AG04449 (cell line): ENCODE measurements around the gene CRYBA2.
A peak's percentile ranks its signal among the peaks of the same experiment; 100 is the strongest.

Experiments used
- CTCF ChIA-PET: fragments of 350-600 bp; formaldehyde crosslinking; extraction: SDS; loops from one replicate; lab custom pipeline; 2021; ENCODE audit warnings: antibody characterized with exemption; lab: Yijun Ruan, JAX
- POLR2A ChIA-PET: fragments of 400-600, 350-600 bp; formaldehyde crosslinking; extraction: SDS; loops from one replicate; lab custom pipeline; 2020; ENCODE audit warnings: antibody characterized with exemption, inconsistent platforms; lab: Yijun Ruan, JAX
- DNase-seq: peaks from one replicate; pipeline ENCODE4 v3.0.0-alpha.2; 2010; ENCODE audit warnings: low read depth, low spot score
- H3K4me3 ChIP-seq: 2 replicates; pipeline ENCODE4 v1.5.1; 2011; ENCODE audit warnings: low read depth, mild to moderate bottlenecking, control low read depth, low read length
- CTCF ChIP-seq: IDR thresholded peaks from one replicate; pipeline ENCODE4 v1.5.1; 2011; ENCODE audit warnings: mild to moderate bottlenecking, moderate library complexity, low read length, control low read depth, inconsistent platforms; ENCODE audit not compliant: insufficient read depth; ENCODE audit errors: missing control alignments

The CRYBA2 gene

GRCh38 chr2:218959761-218960308, 33.4 kb downstream of the CRYBA2 start:
- DNase-seq: no peak
- TF ChIP-seq CTCF: no peak
- H3K4me3 ChIP-seq: peak overlapping the region; percentile 44
- ChIA-PET POLR2A (no interaction called here), CTCF (interaction anchor here (0.6 to 2.3 kb wide), 4 partner anchors 20 to 61 kb away, joined by 3 to 9 read pairs (median 4); no protein-coding TSS in a partner anchor)

- POLR2A ChIA-PET: no interaction called here
- TF ChIP-seq CTCF: no peak
- CTCF ChIA-PET: interaction anchor here (0.6 to 2.3 kb wide), 5 partner anchors 21 to 69 kb away, joined by 3 to 9 read pairs (median 4); no protein-coding TSS in a partner anchor
- no peak for DNase-seq
- peak within 1 kb of the TSS; percentile 44 for H3K4me3 ChIP-seq
These were observed 34.0 kb downstream of the CRYBA2 start, which contains the start of gene CDK5R2 for GRCh38 chr2:218959141-218959731. Gene CDK5R2, plus strand, starts transcription at chr2:218959666. Its CDS starts 155 bp downstream, at chr2:218959821.

GRCh38 chr2:218958276-218958675, 34.9 kb downstream of the CRYBA2 start:
- POLR2A ChIA-PET: no interaction called here
- CTCF ChIA-PET: interaction anchor here (0.7 to 2.3 kb wide), 6 partner anchors 19 to 71 kb away, joined by 3 to 9 read pairs (median 4); no protein-coding TSS in a partner anchor
- no peak overlapping the region for H3K4me3 ChIP-seq
- TF ChIP-seq CTCF: no peak
- DNase-seq: no peak

GRCh38 chr2:218957671-218958070, 35.6 kb downstream of the CRYBA2 start:
- ChIA-PET POLR2A (no interaction called here), CTCF (interaction anchor here (0.7 to 2.3 kb wide), 5 partner anchors 19 to 70 kb away, joined by 3 to 9 read pairs (median 5); no protein-coding TSS in a partner anchor)
- H3K4me3 ChIP-seq: no peak overlapping the region
- TF ChIP-seq CTCF: no peak
- no peak for DNase-seq

GRCh38 chr2:218956039-218956438, 37.2 kb downstream of the CRYBA2 start:
- CTCF ChIA-PET: interaction anchor here (1.2 kb wide), 1 partner anchor 24 kb away, joined by 4 read pairs; no protein-coding TSS in a partner anchor
- no peak overlapping the region for H3K4me3 ChIP-seq
- DNase-seq: no peak
- TF ChIP-seq CTCF: no peak
- POLR2A ChIA-PET: no interaction called here
